Measurements from ENCODE around the gene SNX13.
"Not testable (repeated sequence)": the region's sequence is repeated elsewhere in the genome, so short reads cannot be mapped to it uniquely, and the experiment has no call there.

SNX13 gene

GRCh38 chr7:17912536-17913235 lies 27.6 kb downstream of the SNX13 start:
- no peak for DNase-seq (ENCODE audit: low read depth)

GRCh38 chr7:17912050-17912449 lies 28.2 kb downstream of the SNX13 start:
- no peak for DNase-seq (ENCODE audit: low read depth)

- DNase-seq (ENCODE audit: low read depth) = no peak
Observed at GRCh38 chr7:17910377-17910776, 29.9 kb downstream of the SNX13 start.

GRCh38 chr7:17909310-17909709 lies 31.0 kb downstream of the SNX13 start:
- not testable (repeated sequence) for DNase-seq (ENCODE audit: low read depth)

- no peak for DNase-seq (ENCODE audit: low read depth)
Observed at GRCh38 chr7:17907014-17907413, 33.3 kb downstream of the SNX13 start.

GRCh38 chr7:17903337-17903736 lies 37.0 kb downstream of the SNX13 start:
- DNase-seq (ENCODE audit: low read depth) = no peak

GRCh38 chr7:17902599-17902998 lies 37.7 kb downstream of the SNX13 start:
- DNase-seq (ENCODE audit: low read depth) = no peak

- DNase-seq (ENCODE audit: low read depth) = no peak
Observed at GRCh38 chr7:17900464-17900863, 39.8 kb downstream of the SNX13 start.

- DNase-seq (ENCODE audit: low read depth) = no peak
Observed at GRCh38 chr7:17898111-17898510, 42.2 kb downstream of the SNX13 start.

- no peak for DNase-seq (ENCODE audit: low read depth)
Observed at GRCh38 chr7:17887286-17887685, 53.0 kb downstream of the SNX13 start.

GRCh38 chr7:17882685-17883084 lies 57.6 kb downstream of the SNX13 start:
- no peak for DNase-seq (ENCODE audit: low read depth)

- DNase-seq (ENCODE audit: low read depth) = no peak
Observed at GRCh38 chr7:17879075-17879661, 61.1 kb downstream of the SNX13 start.

- DNase-seq (ENCODE audit: low read depth) = no peak
Observed at GRCh38 chr7:17878627-17879026, 61.7 kb downstream of the SNX13 start.

- DNase-seq (ENCODE audit: low read depth) = no peak
Observed at GRCh38 chr7:17871815-17872533, 68.3 kb downstream of the SNX13 start.

- no peak for DNase-seq (ENCODE audit: low read depth)
Observed at GRCh38 chr7:17870406-17870805, 69.9 kb downstream of the SNX13 start.

GRCh38 chr7:17863809-17864143 lies 76.5 kb downstream of the SNX13 start:
- no peak for DNase-seq (ENCODE audit: low read depth)

GRCh38 chr7:17863095-17863808 lies 77.0 kb downstream of the SNX13 start:
- DNase-seq (ENCODE audit: low read depth) = no peak

- DNase-seq (ENCODE audit: low read depth) = no peak
Observed at GRCh38 chr7:17856251-17856650, 84.0 kb downstream of the SNX13 start.

- DNase-seq (ENCODE audit: low read depth) = no peak
Observed at GRCh38 chr7:17855202-17855601, 85.1 kb downstream of the SNX13 start.

GRCh38 chr7:17854261-17855047 lies 85.8 kb downstream of the SNX13 start:
- no peak for DNase-seq (ENCODE audit: low read depth)

GRCh38 chr7:17852361-17852760 lies 87.9 kb downstream of the SNX13 start:
- DNase-seq (ENCODE audit: low read depth) = no peak

- DNase-seq (ENCODE audit: low read depth) = no peak
Observed at GRCh38 chr7:17849504-17849903, 90.8 kb downstream of the SNX13 start.

All from activated T-cell treated with anti-CD3 and anti-CD28 coated beads for 48 hours (primary cell).